ENCODE results near the gene ELMO3.

The ELMO3 gene

DNA sequence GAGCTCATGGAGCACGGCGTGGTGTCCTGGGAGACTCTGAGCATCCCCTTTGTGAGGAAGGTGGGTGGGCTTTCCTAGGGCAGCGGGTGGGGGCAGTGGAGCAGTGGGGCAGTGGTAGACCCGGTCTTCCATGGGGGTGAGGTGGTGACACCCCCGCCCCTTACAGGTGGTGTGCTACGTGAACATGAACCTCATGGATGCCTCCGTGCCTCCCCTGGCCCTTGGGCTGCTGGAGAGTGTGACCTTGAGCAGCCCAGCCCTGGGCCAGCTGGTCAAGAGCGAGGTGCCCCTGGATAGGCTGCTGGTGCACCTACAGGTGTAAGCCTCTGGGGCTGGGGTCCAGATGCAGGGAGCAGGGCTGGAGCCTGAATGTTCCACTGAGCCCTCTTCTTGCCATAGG is 1.6 kb downstream of the ELMO3 start:
- DNase-seq: no peak

DNA sequence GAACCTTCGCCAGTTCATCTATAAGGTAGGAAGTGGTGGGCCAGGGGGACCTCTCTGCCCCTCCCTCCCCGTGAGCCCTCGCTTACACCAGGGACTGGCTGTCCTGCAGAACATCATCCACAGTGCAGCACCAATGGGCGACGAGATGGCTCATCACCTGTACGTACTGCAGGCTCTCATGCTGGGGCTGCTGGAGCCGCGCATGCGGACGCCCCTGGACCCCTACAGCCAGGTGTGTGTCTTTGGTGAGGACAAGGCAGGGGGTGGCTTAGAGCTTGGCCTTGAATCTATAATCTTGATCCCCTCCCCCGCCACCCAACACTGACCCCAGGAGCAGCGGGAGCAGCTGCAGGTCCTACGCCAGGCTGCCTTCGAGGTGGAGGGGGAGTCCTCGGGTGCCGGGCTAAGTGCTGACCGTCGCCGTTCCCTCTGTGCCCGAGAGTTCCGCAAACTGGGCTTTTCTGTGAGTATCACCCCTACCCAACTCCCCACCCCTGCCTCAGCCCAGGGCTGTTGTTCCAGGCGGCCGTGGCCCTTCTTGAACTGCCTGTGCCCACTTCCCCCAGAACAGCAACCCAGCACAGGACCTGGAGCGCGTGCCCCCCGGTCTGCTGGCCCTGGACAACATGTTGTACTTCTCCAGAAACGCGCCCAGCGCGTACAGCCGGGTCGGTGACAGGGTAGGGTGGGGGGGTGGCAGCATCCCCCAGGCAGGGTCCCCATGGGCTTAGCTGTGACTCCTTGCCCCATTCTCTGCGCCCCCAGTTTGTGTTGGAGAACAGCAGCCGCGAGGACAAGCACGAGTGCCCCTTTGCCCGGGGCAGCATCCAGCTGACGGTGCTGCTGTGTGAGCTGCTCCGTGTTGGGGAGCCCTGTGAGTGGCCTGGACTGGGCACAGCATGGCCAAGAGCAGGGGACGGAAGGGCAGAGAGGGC is 2.7 kb downstream of the ELMO3 start:
- DNase-seq: no peak

DNA sequence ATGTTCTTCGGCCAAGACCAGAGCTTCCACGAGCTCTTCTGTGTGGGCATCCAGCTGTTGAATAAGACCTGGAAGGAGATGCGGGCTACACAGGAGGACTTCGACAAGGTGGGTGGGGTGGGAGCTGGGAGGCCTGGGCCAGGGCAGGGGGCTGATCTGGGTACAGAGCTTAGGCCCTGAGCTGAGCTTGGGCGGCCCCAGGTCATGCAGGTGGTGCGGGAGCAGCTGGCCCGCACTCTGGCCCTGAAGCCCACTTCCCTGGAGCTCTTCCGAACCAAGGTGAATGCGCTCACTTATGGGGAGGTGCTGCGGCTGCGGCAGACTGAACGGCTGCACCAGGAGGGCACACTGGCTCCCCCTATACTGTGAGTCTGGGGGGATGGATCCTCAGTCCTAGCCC is 3.5 kb downstream of the ELMO3 start:
- no peak for DNase-seq

DNA sequence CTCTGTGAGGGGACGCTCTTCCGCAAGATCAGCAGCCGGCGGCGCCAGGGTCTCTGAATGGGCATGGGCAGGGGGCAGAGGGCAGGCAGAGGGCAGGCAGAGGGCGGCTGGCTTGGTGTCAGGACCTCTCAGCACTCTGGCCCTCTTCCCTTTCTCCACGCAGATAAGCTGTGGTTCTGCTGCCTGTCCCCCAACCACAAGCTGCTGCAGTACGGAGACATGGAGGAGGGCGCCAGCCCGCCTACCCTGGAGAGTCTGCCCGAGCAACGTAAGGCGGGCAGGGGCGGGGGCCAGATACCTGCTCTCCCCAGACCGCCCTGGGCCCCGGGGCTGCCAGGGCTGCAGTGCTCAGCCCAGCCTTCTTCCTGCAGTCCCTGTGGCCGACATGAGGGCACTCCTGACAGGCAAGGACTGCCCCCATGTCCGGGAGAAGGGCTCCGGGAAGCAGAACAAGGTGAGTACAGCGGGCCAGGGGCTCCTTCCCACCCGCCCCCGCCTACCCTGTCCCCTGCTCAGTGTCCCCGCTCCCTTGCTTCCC is 4.1 kb downstream of the ELMO3 start:
- DNase-seq: no peak

DNA sequence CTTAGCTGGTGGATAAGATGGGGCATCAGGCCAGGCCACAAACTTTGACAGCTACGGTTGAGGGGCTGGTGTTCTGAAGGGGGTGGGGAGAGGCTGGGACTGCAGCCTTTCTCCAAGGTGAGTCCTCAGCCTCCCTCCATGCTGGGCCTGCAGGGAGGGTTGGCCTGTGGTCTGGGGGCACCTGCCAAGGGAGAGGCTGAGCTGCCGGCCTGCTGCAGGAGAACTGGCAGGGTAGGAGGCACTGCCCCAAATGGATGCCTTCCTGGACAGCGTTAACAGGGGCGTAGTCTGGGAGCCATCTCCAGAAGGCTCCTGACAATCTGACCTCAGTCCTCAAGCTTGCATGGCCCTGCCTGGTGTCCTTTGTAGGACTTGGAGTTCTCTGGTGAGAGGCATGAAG is 5.1 kb downstream of the ELMO3 start:
- no peak for DNase-seq

DNA sequence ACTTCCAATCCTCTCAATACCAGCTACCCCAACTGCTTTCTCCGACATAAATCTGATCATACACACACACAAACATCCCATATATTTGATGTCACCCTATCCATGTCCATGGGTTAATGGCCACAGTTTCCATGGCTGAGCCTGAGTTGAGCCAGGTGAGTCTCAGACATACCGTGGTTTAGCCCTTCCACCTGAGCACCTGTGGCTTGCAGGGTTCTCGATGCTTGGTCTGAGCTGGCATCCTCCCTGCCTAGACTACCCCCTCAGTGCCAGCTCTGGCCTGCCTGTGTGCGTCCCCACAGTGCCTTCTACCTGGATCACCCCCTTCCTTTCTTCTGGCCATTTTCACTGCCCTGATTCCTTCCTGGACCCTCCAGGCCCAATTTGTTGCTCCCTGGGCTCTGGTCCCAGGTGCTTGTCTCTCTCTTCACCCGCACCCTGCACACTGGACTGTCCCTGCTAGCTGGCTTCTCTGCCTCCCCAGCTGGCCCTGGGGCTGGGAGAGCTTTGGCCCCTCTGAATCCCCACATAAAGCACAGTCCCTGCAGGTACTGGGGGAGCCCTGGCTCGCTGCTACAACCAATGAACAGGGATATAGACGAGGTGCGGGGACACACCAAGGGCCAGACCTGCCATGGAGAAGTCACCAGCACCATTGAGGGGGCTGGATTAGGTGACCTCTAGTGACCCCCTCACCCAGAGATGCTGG is 7.4 kb downstream of the ELMO3 start:
- no peak for DNase-seq

DNA sequence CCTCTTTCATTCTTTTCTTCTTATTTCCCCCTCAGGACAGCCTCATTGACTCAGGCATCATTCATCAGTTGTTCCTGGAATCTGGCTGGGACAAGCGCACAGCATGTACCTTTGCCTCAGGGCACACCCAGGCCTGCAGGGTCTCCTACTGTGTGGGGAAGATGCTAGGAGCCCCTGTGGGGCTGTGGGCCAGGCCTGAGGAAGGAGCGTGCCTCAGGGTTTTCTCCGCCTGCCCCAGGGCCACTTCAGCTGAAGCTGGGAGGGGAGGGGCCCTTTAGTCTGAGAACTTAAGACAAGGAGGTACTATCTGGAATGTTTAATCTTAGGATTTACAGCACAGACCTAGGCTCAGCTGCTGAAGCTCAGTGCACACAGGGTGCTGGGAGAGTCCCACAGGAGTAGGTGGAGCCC is 7.9 kb downstream of the ELMO3 start:
- DNase-seq: no peak

DNA sequence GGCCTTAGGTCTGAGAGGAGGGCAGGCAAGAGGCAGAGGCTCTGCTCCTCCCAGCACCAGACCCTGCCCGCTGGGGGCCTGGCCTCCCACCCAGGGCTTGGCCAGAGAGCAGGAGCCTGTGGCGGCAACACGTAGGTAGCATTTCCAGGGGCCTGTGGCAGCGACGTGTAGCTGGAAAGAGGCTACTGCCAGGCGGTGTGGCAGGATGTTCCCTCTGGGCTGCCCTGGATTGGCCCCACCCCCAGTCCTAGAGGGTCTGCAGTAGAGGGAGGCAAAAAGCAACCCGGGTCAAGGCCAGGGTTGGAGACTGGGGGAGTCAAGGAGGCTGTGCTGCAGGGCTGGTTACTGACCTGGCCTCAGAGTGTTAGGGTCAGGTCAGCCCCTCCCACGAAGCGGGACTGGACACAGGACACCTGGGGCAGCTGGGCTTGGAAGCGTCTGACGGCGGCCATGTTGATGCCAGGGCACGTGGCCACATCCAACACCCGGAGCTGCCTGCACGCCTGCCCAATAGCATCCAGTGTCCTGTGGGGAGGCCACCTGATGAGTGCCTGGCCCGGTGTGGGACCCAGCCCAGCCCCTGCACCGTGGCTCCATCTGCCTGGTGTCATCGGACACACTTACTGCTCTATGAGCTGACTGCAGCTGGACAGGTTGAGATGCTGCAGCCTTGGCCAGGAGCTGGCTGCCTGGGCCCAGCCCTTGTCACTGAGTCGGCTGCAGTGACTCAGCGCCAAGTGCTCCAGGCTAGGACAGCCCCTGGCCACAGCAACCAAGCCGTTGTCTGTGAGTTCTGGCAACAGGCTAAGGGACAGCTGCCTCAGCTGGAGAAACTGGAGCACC is 8.5 kb downstream of the ELMO3 start:
- no peak for DNase-seq

DNA sequence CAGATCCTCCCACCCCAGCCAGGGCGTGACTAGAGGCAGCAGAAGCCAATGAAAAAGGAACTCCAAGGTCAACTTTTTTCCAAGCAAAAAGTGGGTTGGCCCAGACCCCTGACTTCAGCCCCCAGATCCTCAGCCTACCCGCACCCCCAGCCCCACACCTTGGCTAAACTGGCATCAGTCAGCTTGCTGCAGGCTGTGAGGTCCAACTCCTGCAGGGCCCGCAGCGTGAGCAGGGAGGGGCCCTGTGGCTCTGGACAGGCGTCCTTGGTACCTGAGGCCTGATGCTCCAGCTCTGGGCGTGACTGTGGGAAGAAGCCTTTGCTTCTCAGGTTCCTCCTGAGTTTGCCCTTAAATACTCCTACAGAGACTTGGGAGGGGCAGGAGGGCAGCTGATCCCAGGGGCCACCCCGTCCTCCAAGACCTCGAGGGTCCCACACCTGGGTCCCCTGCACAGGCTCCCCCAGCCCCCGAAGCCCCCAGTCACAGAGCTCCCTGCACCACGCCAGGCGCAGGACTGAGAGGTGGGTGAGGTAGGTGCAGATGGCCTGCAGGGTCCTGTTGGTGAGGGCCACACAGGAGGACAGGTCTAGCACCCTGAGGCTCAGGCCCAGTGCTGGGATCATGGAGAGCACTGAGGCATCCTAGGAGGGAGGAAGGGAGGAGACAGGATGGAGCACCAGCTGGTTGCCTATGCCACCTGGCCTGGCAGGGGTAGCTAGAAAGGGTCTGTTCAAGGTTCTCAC is 9.4 kb downstream of the ELMO3 start:
- DNase-seq: no peak

DNA sequence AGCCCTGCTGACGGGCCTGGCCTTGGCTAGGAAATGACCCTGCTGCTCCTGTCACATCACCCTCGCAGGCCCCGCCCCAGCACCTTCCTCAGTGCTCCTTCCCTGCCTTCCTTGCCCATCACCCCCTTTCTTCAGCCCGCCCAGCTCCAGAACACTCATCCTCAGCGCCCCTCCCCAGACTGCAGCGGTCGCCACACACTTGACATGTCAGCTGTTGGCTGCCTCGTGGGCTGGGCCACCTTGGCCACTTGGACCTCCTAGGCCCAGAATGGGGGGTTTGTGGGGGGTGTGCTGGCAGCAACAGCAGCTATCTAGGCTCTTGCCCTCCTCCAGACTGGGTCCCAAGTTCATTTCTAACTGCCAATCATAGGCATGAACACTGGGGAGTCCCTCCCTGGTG is 10.6 kb downstream of the ELMO3 start:
- no peak for DNase-seq

DNA sequence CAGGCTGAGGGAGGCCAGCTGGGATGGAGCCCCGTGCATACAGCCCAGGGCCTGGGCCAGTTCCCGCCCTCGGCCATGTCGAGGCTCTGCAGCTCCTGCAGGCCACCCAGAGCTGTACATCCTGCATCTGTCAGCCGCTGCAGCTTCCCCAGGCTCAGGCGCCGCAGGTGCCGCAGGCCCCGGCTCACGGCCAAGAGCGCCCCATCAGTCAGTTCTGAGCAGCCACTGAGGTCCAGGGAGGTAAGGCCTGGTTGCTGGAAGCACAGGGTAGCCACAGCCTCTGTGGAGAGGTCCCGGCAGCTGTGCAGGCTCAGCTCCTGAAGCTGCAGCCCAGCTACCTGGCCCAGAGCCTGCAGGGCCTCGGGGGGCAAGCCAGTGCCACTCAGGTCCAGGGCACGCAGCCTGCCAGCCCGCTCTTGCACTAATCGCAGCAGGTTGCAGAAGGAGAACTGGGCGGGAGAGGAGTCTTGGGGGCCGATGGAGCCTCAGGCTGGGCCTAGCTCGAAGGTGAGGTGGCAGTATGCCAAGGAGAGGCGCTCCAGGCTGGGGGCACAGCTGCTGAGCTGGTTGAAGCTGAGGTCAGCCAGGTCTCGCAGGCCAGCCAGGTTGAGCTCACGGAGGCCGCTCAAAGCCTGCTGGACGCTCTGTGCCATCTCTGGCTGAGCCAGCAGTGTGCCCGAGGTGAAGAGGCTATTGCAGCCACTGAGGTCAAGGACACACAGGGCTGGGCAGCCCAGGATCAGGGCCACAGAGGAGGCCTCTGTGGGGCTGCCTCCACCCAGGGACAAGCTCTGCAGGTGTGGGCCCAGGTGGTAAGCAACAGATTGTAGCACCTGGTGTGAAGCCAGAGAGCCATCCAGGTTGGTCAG is 11.4 kb downstream of the ELMO3 start:
- DNase-seq: no peak

DNA sequence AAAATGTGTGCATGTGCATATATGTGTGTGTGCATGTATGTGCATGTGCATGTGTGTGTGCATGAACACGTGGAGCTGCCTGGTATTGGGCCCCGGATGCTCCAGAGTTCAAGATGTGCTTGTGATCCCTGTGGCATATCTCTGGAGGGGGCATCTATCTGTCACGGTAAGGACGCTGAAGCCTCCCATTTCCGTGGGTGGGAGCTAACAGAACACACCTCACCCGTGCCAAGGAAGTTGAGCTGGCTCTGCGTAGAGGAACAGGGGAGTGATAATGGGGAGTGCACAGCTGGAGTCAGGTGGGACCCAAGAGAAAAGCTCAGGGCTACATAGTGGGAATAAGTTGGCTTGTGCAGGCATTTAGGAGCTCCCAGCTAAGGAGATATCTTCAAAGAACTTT is 12.7 kb downstream of the ELMO3 start:
- DNase-seq: no peak

DNA sequence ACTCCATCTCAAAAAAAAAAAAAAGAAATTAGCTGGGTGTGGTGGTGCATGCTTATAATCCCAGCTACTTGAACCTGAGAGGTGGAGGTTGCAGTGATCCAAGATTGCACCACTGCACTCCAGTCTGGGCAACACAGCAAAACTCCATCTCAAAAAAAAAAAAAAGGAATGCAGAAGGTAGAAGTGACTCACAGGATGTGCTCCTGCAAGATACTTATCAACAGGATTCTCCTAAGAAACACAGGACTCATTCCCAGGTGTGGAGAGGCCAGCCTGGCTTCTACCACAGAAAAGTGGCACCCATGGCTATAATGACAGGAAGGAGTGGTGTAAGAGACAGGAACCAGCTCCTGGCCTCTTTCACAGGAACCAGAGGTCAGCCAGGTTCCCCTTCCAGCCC is 13.8 kb downstream of the ELMO3 start:
- DNase-seq: no peak

DNA sequence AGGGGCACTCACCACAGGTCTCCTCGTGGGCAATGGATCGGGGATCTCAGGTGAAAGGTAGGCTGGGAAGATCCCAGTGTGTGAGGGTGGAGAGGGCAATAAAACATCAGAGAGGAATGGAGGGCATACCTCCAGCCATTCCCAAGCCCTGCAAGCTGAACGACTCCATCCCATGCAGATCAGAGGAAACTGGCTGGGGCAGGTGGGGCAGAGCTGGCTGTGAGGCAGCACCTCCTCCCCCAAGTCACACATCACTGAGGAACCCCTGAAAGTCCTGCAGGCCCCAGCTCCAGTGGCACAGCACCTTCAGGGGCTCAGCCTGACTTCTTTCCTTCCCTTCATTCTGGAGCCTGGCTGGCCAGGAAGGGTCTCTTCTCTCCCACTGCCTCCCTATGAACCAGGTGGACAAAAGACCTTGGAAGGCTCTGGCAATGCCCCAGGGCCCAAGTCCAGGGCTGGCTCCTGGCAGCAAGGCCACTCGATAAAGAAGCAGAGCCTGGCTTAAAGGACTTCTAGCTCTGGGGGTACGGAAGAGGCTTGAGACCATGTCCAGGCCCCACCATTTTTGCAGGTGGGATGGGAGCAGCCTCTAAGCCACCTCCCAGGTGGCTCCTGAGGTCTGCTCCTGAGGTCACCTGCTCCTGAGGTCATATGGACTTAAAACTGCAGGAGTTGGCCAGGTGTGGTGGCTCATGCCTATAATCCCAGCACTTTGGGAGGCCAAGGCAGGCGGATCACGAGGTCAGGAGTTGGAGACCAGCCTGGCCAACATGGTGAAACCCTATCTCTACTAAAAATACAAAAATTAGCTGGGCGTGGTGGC is 14.5 kb downstream of the ELMO3 start:
- no peak for DNase-seq

DNA sequence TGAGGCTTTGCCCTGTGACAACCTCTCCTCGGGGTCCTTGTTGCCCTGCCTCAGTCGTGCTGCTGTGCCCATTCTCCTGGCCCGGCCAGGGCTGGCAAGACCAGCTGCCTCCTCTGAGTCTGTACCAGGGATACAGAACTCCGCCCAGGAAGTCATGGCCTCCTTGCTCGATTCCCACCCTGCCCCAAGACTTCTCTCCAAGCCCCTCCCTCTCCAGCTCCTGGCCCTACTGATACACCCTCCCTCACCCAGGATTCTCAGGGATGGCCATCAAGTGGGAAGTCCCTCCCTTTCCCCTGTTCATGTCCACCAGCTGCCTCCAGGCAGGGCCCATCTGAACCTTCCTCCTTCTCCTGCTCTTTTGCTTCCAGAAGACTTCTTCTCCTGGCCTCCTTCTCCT is 16.8 kb downstream of the ELMO3 start:
- no peak for DNase-seq

DNA sequence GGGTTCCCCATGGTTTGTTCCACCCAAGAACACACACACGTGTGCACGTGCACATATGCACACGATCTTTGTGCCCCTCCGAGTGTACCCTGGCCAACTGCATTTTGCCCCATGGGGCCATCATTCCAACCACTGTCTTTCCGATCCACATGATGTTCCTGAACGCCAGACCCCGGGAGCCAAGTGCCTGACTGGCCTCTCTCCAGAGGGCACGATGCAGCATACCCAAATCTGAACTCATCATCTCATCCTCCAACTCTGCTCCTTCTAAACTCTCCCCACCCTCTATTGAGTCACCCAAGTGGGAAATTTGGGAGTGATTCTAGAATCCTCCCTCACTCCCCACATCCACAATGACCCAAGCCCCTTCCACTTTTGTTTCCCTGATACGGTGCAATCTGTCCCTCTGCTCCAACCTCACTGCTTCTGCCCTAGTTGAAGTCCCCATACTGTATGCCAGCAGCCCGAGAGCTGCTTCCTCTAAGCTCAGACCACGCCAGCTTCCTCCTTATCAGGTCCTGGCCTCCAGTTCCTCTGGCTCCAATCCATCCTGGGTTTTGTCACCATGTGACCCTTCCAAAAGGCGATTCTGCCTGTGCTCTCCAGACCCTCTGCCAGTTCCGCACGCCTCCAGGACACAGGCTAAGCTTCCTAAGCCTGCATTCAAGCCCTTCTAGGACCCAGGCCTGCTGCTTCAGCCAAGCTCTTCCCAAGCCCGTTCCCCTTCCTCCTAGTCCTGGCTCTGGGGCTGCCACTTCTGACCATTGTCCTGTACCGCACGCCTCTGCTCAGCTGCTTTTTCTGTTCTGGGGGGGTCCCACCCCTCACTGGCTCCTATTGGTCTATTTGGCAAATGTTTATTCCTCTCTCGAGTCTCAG is 17.9 kb downstream of the ELMO3 start:
- DNase-seq: no peak

DNA sequence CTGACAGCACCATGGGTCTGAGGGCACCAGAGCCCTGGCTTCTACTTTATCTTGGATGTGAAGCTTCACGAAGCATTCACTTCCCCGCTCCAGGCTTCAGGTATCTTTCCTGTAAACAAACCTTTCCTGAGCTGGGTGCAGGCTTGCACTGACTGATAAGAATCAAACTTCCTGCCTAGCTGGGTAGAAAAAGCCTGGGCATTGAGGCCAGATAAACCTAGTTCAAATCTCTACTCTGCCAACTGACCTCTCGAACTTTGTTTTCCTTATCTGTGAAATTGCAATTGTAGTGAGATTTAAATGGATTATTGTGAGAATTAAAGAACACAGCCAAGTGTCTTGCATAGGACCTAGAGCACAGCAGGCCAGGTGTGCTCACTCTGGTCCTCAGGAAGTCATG is 25.1 kb downstream of the ELMO3 start:
- no peak for DNase-seq

DNA sequence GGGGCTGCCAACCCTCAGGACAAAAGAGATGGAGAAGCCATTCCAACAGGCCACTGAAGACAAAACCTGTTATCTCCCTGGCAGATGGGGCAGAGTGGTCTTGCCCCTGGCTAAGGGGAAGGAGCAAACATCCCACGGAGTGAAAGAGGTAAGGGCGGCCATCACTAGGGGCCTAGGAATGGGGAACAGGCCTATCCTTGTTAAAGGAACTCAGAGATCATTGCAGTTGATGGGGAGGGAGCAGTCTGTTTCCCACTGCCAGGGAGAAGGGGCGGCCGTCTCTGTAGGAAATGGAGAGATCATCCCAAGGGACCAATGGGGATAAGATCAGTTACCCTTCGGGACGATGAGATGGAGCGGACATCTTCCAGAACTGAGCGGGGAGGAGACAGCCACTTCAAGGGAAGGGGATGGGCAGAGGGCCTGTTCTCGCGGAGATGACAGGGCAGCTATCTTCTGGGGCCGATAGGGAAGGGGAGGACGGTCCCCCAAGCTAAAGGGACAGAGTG is 27.4 kb downstream of the ELMO3 start:
- no peak for DNase-seq
